Coronary artery (tissue), 2 donors: ENCODE measurements around the gene PITPNC1.
A peak's percentile ranks its signal among the peaks of the same experiment; 100 is the strongest.
"Not testable (repeated sequence)": the region's sequence is repeated elsewhere in the genome, so short reads cannot be mapped to it uniquely, and the experiment has no call there.

Source experiments
- DNase-seq: peaks from one replicate; pipeline ENCODE4 v3.0.0-alpha.2; 2017; ENCODE audit warnings: low spot score
- H3K27ac ChIP-seq, 2 donors: fragments of 200-600 bp; sonication (generic); one replicate each; pipeline ENCODE4 v1.5.1; 2016 to 2019
- H3K4me3 ChIP-seq: fragments of 200-600 bp; sonication (generic); 2 replicates; pipeline ENCODE4 v1.5.1; 2016; ENCODE audit warnings: mild to moderate bottlenecking, moderate library complexity
- TF ChIP-seq, protein P1 (sequence below): fragments of 200-600 bp; sonication (generic); IDR thresholded peaks from one replicate; pipeline ENCODE4 v1.5.1; 2019; ENCODE audit warnings: antibody characterized with exemption

The PITPNC1 gene

DNA sequence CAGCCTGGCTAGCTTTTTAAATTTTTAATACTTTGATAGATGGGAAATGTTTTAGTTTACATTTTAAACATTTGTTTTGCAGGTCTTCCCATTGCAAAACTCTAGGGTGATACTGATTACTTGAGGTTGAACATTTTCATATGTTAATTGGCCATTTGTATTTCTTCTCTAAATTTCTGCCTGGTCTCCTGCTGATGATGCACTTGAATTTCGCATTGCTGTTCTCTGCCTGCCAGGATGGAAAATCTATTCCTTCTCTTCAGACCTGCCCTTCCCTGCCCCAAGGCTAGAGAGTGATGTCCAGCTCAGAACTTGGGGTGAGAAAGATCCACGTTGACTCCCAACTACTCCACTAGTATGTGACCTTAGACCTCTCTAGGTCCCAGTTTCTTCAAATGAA is 134.7 kb downstream of the PITPNC1 start:
- peak; percentile 14 for DNase-seq
- Histone ChIP-seq H3K4me3 (no peak overlapping the region), H3K27ac (no peak overlapping the region)
- TF ChIP-seq, protein P1, sequence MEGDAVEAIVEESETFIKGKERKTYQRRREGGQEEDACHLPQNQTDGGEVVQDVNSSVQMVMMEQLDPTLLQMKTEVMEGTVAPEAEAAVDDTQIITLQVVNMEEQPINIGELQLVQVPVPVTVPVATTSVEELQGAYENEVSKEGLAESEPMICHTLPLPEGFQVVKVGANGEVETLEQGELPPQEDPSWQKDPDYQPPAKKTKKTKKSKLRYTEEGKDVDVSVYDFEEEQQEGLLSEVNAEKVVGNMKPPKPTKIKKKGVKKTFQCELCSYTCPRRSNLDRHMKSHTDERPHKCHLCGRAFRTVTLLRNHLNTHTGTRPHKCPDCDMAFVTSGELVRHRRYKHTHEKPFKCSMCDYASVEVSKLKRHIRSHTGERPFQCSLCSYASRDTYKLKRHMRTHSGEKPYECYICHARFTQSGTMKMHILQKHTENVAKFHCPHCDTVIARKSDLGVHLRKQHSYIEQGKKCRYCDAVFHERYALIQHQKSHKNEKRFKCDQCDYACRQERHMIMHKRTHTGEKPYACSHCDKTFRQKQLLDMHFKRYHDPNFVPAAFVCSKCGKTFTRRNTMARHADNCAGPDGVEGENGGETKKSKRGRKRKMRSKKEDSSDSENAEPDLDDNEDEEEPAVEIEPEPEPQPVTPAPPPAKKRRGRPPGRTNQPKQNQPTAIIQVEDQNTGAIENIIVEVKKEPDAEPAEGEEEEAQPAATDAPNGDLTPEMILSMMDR, result no peak

- H3K4me3 ChIP-seq, result no peak overlapping the region
- DNase-seq, result peak; percentile 29
Observed at GRCh38 chr17:67514998-67515397, 137.9 kb downstream of the PITPNC1 start.

DNA sequence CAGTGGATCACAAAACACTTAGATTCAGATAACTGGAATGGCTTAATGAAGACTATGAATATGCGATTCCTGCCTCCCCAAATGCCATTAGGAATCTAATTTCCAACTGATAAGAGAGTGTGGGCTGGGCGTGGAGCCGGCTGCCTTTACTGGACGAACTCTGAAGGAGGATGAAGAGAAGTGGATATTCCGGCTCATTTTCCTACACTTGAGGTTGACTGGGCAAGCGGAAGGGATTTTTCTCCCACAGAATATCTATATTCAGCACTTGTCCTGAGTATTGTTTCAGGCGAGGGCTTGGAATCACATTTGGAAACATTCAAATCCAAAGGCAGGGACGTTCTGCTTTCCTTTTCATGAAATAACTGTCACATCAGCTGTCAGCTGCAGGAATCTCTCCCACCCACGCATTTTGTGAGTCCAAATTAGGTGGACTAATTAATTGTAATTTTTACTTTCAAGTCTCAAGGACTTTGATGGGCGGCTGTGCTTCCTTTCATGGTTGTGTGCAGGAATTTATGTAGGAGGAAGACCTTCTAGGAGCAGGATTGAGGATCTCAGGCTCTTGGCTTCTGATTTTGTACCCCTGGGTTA is 138.5 kb downstream of the PITPNC1 start:
- TF ChIP-seq, protein P1, result no peak
- Histone ChIP-seq H3K27ac (peak overlapping the region in 1 of 2 donors; percentile 2), H3K4me3 (no peak overlapping the region)
- DNase-seq, result peak; percentile 19

More at GRCh38 chr17:67514998-67515397, 137.9 kb downstream of the PITPNC1 start:
- TF ChIP-seq, protein P1, result no peak
- H3K27ac ChIP-seq, result no peak overlapping the region

- H3K27ac ChIP-seq, H3K4me3 ChIP-seq, DNase-seq: not testable (repeated sequence)
Observed at GRCh38 chr17:67516571-67516970, 139.5 kb downstream of the PITPNC1 start.

DNA sequence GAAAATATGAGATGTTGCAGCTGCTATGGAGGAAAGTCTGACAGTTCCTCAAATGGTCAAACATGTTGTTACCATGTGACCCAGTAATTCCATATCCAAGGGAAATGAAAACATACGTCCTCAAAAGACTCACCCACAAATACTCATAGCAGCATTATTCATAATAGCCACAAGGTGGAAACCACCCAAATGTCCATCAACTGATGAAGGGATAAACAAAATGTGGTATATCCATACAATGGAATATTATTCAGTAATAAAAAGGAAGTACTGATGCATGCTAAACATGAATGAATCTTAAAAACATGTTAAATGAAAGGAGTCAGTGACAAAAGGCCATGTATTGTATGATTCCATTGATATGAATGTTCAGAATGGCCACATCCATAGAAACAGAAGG is 140.2 kb downstream of the PITPNC1 start:
- TF ChIP-seq, protein P1, result no peak
- no peak for DNase-seq
- Histone ChIP-seq H3K4me3 (no peak overlapping the region), H3K27ac (no peak overlapping the region)

DNA sequence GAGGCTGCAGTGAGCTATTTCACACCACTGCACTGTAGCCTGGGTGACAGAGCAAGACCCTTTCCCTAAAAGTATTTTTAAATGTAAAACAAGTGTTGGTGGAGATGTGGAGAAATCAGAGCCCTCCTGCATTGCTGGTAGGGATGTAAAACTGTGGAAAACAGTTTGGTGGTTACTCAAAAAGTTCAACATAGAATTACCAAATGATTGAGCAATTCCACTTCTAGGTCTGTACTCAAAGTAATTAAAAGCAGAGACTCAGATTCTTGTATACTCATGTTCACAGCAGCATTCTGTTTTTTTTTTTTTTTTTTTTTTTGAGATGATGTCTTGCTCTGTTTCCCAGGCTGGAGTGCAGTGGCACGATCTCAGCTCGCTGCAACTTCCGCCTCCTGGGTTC is 141.8 kb downstream of the PITPNC1 start:
- TF ChIP-seq, protein P1, result no peak
- H3K4me3 ChIP-seq, result no peak overlapping the region
- DNase-seq, result no peak
- H3K27ac ChIP-seq, result no peak overlapping the region

- Histone ChIP-seq H3K27ac (no peak overlapping the region), H3K4me3 (peak overlapping the region; percentile 53)
- TF ChIP-seq, protein P1, result no peak
- no peak for DNase-seq
Observed at GRCh38 chr17:67519801-67520251, 142.7 kb downstream of the PITPNC1 start.
